Measurements from ENCODE around the gene HDGFL2.
A peak's percentile ranks its signal among the peaks of the same experiment; 100 is the strongest.

Gene HDGFL2

DNA sequence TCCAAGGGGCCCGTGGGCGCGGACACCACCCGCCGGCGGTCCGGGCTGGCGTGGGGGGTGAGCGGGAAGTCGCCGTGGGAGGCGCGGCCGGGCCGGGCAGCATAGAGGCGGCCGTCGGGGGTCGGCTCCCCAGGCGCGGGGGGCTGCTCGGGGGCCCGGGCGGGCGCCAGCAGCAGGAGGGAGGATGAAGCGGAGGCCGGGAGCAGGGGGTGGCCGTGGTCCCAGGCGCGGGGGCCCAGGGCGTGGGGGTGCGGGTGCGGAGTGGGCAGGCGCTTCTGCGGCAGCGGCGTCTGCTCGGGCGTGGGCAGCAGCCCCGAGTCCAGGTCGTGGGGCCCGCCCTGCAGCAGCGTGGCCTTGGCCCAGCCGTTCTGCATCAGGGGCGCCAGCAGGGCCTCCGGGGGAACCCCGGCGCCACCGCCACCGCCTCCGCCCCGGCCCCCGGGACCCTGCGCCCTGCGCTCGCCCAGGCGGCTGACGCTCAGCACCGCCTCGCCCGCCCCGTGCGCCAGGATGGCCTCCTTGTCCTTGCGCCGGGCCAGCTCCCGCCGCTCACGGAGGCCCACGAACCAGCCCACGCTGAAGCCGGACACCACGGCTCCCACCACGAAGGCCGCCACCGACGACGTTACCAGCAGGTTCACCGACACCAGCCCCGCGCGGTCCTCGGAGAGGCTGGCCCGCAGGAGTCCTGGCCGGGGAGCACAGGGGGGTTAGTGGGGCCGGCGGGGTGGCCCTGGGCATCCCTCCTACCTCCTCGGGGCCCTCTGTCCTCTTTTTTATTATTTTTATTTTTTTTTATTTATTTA is 71.9 kb downstream of the HDGFL2 start:
- no CpG with 5 or more reads among the region's 87 CpGs for WGBS, 2 donors (ENCODE audit: extremely low coverage in 2 of 2, insufficient read length in 2 of 2, insufficient replicate concordance in 1 of 2)
- DNase-seq (ENCODE audit: low spot score), result no peak
- Histone ChIP-seq H4K8ac (ENCODE audit: low read depth, low read length) (no peak overlapping the region), H3K79me1 (ENCODE audit: low read depth, low read length) (peaks cover 4% of the 10 kb centered on the region), H2AFZ (ENCODE audit: low read length) (no peak overlapping the region), H3K4me1 (ENCODE audit: control insufficient read depth in 2 of 2, insufficient read depth in 1 of 2, low read depth in 1 of 2, low read length in 2 of 2) (no peaks in the 10 kb centered on the region), H3K9me3 (replicated peaks in 1 of 2; ENCODE audit: control insufficient read depth in 2 of 2, insufficient read depth in 1 of 2, low read depth in 1 of 2, low read length in 2 of 2) (peaks cover 0 to 3% of the 10 kb centered on the region in 2 donors), H3K4ac (ENCODE audit: low read length) (no peak overlapping the region), H3K14ac (ENCODE audit: low read length) (no peak overlapping the region), H2AK5ac (ENCODE audit: low read depth, low read length) (no peak overlapping the region), H3K23ac (ENCODE audit: low read depth, low read length, poor library complexity) (no peak overlapping the region), H3K27me3 (ENCODE audit: control insufficient read depth in 3 of 3, insufficient read depth in 3 of 3, low read depth in 1 of 3, low read length in 3 of 3) (no peaks in the 10 kb centered on the region), H3K9ac (ENCODE audit: low read depth, low read length, poor library complexity) (no peak overlapping the region), H2BK120ac (ENCODE audit: low read depth, low read length) (no peak overlapping the region), H3K36me3 (replicated peaks in 1 of 2; ENCODE audit: control insufficient read depth in 2 of 2, insufficient read depth in 2 of 2, low read length in 2 of 2) (peaks cover 8 to 9% of the 10 kb centered on the region in 2 donors), H3K27ac (replicated peaks; ENCODE audit: low read length) (no peak overlapping the region), H3K4me2 (ENCODE audit: insufficient read depth, low read length, poor library complexity, severe bottlenecking) (no peak overlapping the region), H2BK5ac (ENCODE audit: low read length) (no peak overlapping the region), H2BK15ac (ENCODE audit: low read length) (no peak overlapping the region), H3K18ac (ENCODE audit: low read length) (no peak overlapping the region), H4K91ac (ENCODE audit: low read depth, low read length, poor library complexity) (no peak overlapping the region), H2BK12ac (ENCODE audit: low read length) (no peak overlapping the region), H3K4me3 (ENCODE audit: low read length in 2 of 2) (no peak overlapping the region)

DNA sequence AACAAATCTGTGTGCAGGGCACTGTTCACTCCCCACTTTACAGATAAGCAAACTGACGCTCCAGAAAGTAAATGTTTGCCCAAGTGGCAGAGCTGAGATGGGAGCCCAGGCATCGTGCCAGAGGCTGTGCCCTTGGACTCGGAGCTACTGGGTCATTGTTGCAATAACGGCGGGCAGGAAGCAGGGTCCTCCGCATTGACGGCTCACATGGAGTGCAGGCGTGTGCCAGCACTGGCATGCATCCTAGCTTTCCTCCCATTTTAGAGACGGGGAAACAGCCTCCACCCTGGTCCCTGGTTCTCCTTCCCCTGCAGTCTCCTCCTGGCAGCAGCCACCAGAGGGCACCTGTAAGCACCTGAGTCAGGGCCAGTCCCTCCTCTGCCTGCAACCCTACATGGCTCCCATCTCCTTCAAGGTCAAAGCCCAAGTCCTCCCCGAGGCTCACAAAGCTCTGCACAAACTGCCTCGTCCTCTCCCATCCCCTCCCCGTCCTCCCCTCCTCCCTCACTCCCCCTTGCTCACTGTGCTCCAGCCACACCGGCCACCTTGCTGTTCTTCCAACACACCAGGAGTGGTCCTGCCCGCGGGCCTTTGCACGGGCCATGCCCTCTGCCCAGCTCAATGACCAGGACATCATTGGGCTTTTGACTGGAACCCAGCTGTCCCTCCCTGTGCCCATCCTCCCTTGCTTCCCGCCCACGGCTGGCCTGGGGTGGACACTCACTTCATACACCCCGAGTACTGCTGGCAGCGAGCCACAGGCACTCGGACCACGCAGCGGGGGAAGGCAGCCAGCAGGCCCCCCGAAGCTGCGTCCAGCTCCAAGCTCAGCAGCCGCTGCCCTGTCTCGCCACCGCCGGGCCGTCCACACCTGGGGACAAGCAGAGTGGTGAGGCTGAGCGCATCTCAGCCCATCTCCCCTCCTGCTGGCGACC is 75.5 kb downstream of the HDGFL2 start:
- Histone ChIP-seq H3K36me3 (replicated peaks in 1 of 2; ENCODE audit: control insufficient read depth in 2 of 2, insufficient read depth in 2 of 2, low read length in 2 of 2) (peaks cover 24 to 28% of the 10 kb centered on the region in 2 donors), H3K79me1 (ENCODE audit: low read depth, low read length) (peaks cover 4% of the 10 kb centered on the region), H3K27ac (replicated peaks; ENCODE audit: low read length) (no peak overlapping the region), H2BK12ac (ENCODE audit: low read length) (peak overlapping the region; percentile 41), H3K9ac (ENCODE audit: low read depth, low read length, poor library complexity) (peak overlapping the region; percentile 70), H3K4ac (ENCODE audit: low read length) (no peak overlapping the region), H3K27me3 (ENCODE audit: control insufficient read depth in 3 of 3, insufficient read depth in 3 of 3, low read depth in 1 of 3, low read length in 3 of 3) (no peaks in the 10 kb centered on the region), H2BK5ac (ENCODE audit: low read length) (peak overlapping the region; percentile 13), H2AFZ (ENCODE audit: low read length) (no peak overlapping the region), H3K4me1 (ENCODE audit: control insufficient read depth in 2 of 2, insufficient read depth in 1 of 2, low read depth in 1 of 2, low read length in 2 of 2) (no peaks in the 10 kb centered on the region), H2BK120ac (ENCODE audit: low read depth, low read length) (no peak overlapping the region), H4K8ac (ENCODE audit: low read depth, low read length) (peak overlapping the region; percentile 82), H4K91ac (ENCODE audit: low read depth, low read length, poor library complexity) (no peak overlapping the region), H3K14ac (ENCODE audit: low read length) (peak overlapping the region; percentile 38), H3K4me2 (ENCODE audit: insufficient read depth, low read length, poor library complexity, severe bottlenecking) (no peak overlapping the region), H3K23ac (ENCODE audit: low read depth, low read length, poor library complexity) (peak overlapping the region; percentile 31), H2AK5ac (ENCODE audit: low read depth, low read length) (no peak overlapping the region), H3K18ac (ENCODE audit: low read length) (no peak overlapping the region), H3K9me3 (replicated peaks in 1 of 2; ENCODE audit: control insufficient read depth in 2 of 2, insufficient read depth in 1 of 2, low read depth in 1 of 2, low read length in 2 of 2) (no peaks in the 10 kb centered on the region), H2BK15ac (ENCODE audit: low read length) (no peak overlapping the region), H3K4me3 (ENCODE audit: low read length in 2 of 2) (no peak overlapping the region)
- DNase-seq (ENCODE audit: low spot score), result no peak
- WGBS, 2 donors (ENCODE audit: extremely low coverage in 2 of 2, insufficient read length in 2 of 2, insufficient replicate concordance in 1 of 2), result no CpG with 5 or more reads among the region's 32 CpGs

DNA sequence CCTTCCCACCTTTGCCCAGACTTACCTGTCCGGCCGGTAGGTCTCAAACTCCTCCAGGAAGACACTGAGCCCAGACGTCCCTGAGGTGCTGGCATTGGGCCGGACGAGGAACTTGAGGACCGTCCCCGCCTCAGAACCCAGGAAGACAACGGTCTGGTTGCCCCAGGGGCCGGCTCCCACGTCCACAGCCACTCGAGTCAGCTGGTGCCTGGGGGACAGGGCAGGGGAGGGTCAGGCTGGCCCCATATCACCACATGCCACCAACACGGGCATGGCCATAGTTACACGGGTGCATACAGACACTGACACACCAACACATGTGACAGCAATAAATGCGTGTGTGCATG is 76.1 kb downstream of the HDGFL2 start:
- Histone ChIP-seq H4K91ac (ENCODE audit: low read depth, low read length, poor library complexity) (no peak overlapping the region), H2BK120ac (ENCODE audit: low read depth, low read length) (no peak overlapping the region), H3K18ac (ENCODE audit: low read length) (peak overlapping the region; percentile 17), H3K14ac (ENCODE audit: low read length) (no peak overlapping the region), H2BK15ac (ENCODE audit: low read length) (no peak overlapping the region), H2BK12ac (ENCODE audit: low read length) (peak overlapping the region; percentile 41), H3K27ac (replicated peaks; ENCODE audit: low read length) (no peak overlapping the region), H3K9me3 (replicated peaks in 1 of 2; ENCODE audit: control insufficient read depth in 2 of 2, insufficient read depth in 1 of 2, low read depth in 1 of 2, low read length in 2 of 2) (no peaks in the 10 kb centered on the region), H3K4me1 (ENCODE audit: control insufficient read depth in 2 of 2, insufficient read depth in 1 of 2, low read depth in 1 of 2, low read length in 2 of 2) (no peaks in the 10 kb centered on the region), H3K23ac (ENCODE audit: low read depth, low read length, poor library complexity) (peak overlapping the region; percentile 31), H2BK5ac (ENCODE audit: low read length) (peak overlapping the region; percentile 13), H3K4me3 (ENCODE audit: low read length in 2 of 2) (no peak overlapping the region), H3K4ac (ENCODE audit: low read length) (no peak overlapping the region), H2AFZ (ENCODE audit: low read length) (no peak overlapping the region), H3K27me3 (ENCODE audit: control insufficient read depth in 3 of 3, insufficient read depth in 3 of 3, low read depth in 1 of 3, low read length in 3 of 3) (no peaks in the 10 kb centered on the region), H4K8ac (ENCODE audit: low read depth, low read length) (peak overlapping the region; percentile 82), H2AK5ac (ENCODE audit: low read depth, low read length) (no peak overlapping the region), H3K36me3 (replicated peaks in 1 of 2; ENCODE audit: control insufficient read depth in 2 of 2, insufficient read depth in 2 of 2, low read length in 2 of 2) (peaks cover 30 to 34% of the 10 kb centered on the region in 2 donors), H3K9ac (ENCODE audit: low read depth, low read length, poor library complexity) (no peak overlapping the region), H3K4me2 (ENCODE audit: insufficient read depth, low read length, poor library complexity, severe bottlenecking) (no peak overlapping the region), H3K79me1 (ENCODE audit: low read depth, low read length) (peaks cover 4% of the 10 kb centered on the region)
- DNase-seq (ENCODE audit: low spot score), result no peak
- no CpG with 5 or more reads among the region's 14 CpGs for WGBS, 2 donors (ENCODE audit: extremely low coverage in 2 of 2, insufficient read length in 2 of 2, insufficient replicate concordance in 1 of 2)

DNA sequence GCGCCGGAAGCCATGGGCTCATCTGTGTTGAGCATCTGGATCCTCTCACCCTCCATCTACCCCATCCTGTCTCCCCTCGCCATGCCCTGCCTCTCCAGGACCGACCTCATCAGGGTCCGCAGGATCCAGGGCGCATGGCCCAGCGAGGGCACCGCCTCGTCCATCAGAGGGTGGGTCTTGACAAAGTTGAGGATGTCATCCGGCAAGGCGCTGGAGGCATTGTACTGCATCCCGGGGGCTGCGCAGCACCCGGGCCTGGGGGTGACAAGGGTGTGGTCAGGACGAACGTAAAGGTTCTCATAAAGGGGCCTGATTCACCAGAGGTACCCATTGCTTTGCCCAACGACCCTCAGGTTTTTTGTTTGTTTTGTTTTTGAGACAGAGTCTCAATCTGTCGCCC is 77.9 kb downstream of the HDGFL2 start:
- no peak overlapping the region for H3K9ac ChIP-seq (ENCODE audit: low read depth, low read length, poor library complexity)
- H3K14ac ChIP-seq (ENCODE audit: low read length), result no peak overlapping the region
- H3K23ac ChIP-seq (ENCODE audit: low read depth, low read length, poor library complexity), result no peak overlapping the region
- no peaks in the 10 kb centered on the region for H3K27me3 ChIP-seq (ENCODE audit: control insufficient read depth in 3 of 3, insufficient read depth in 3 of 3, low read depth in 1 of 3, low read length in 3 of 3)
- peaks cover 4% of the 10 kb centered on the region for H3K79me1 ChIP-seq (ENCODE audit: low read depth, low read length)
- peak overlapping the region; percentile 92 for H4K8ac ChIP-seq (ENCODE audit: low read depth, low read length)
- H3K9me3 ChIP-seq (replicated peaks in 1 of 2; ENCODE audit: control insufficient read depth in 2 of 2, insufficient read depth in 1 of 2, low read depth in 1 of 2, low read length in 2 of 2), result no peaks in the 10 kb centered on the region
- no peak overlapping the region for H2AK5ac ChIP-seq (ENCODE audit: low read depth, low read length)
- no peak overlapping the region for H2AFZ ChIP-seq (ENCODE audit: low read length)
- no peak overlapping the region for H2BK15ac ChIP-seq (ENCODE audit: low read length)
- H2BK5ac ChIP-seq (ENCODE audit: low read length), result no peak overlapping the region
- no peak overlapping the region for H4K91ac ChIP-seq (ENCODE audit: low read depth, low read length, poor library complexity)
- no peak overlapping the region for H3K4me2 ChIP-seq (ENCODE audit: insufficient read depth, low read length, poor library complexity, severe bottlenecking)
- no peak overlapping the region for H2BK120ac ChIP-seq (ENCODE audit: low read depth, low read length)
- no peak for DNase-seq (ENCODE audit: low spot score)
- H3K27ac ChIP-seq (replicated peaks; ENCODE audit: low read length), result no peak overlapping the region
- H3K18ac ChIP-seq (ENCODE audit: low read length), result no peak overlapping the region
- no CpG with 5 or more reads among the region's 18 CpGs for WGBS, 2 donors (ENCODE audit: extremely low coverage in 2 of 2, insufficient read length in 2 of 2, insufficient replicate concordance in 1 of 2)
- H3K4ac ChIP-seq (ENCODE audit: low read length), result no peak overlapping the region
- H2BK12ac ChIP-seq (ENCODE audit: low read length), result no peak overlapping the region
- peaks cover 46 to 52% of the 10 kb centered on the region in 2 donors for H3K36me3 ChIP-seq (replicated peaks in 1 of 2; ENCODE audit: control insufficient read depth in 2 of 2, insufficient read depth in 2 of 2, low read length in 2 of 2)
- no peak overlapping the region for H3K4me3 ChIP-seq (ENCODE audit: low read length in 2 of 2)
- no peaks in the 10 kb centered on the region for H3K4me1 ChIP-seq (ENCODE audit: control insufficient read depth in 2 of 2, insufficient read depth in 1 of 2, low read depth in 1 of 2, low read length in 2 of 2)
